ENCODE results near the gene CACNA2D2. TPM values are rescaled to one million over a fixed set of nuclear protein-coding genes. Genes with fewer than 3 reads are reported as not detected.

Gene CACNA2D2
- total and polyA plus RNA-seq, 4 donors, result 0.10 to 0.19 (median 0.15) TPM

DNA sequence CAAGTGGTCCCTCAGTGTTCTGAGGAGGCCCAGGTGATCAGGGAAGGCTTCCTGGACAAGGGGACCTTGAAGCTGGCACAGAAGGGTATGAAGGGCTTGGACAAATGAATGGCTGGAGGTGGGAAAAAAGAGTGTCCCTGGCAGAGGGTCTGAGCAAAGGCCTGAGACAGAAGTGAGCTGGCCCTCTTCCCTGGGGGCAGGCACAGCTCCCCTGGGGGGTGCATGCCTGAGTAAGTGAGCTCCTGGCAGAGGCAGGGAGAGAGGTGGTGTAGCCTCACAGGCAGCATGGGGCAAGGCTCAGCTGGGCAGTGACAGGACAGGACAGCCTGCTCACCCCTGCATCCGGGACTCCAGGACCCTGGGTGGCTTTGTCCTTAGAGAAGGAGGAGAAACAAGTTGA is 5.4 kb upstream of the CACNA2D2 start (continued):
- TF ChIP-seq REST (IDR thresholded peaks at IDR 0.05) (no peak), RAD21 (IDR thresholded peaks at IDR 0.05) (no peak), MAX (IDR thresholded peaks at IDR 0.05) (no peak), FOXA1 (IDR thresholded peaks at IDR 0.05) (no peak), YY1 (IDR thresholded peaks at IDR 0.05) (no peak), GABPA (IDR thresholded peaks at IDR 0.05 in 1 of 2, conservative IDR thresholded peaks at IDR 0.05 in 1 of 2) (no peak), ATF3 (IDR thresholded peaks at IDR 0.05) (no peak), JUND (IDR thresholded peaks at IDR 0.05) (no peak), FOXA2 (IDR thresholded peaks at IDR 0.05) (no peak)

GRCh38 chr3:50506169-50506568 is 2.7 kb upstream of the CACNA2D2 start:
- TF ChIP-seq HNF4A (conservative IDR thresholded peaks at IDR 0.05) (no peak), NR2F2 (IDR thresholded peaks at IDR 0.05) (no peak), GABPA (IDR thresholded peaks at IDR 0.05 in 1 of 2, conservative IDR thresholded peaks at IDR 0.05 in 1 of 2) (no peak), TAF1 (conservative IDR thresholded peaks at IDR 0.05) (no peak), SP1 (IDR thresholded peaks at IDR 0.05) (no peak), RXRA (IDR thresholded peaks at IDR 0.05) (no peak), FOXA2 (IDR thresholded peaks at IDR 0.05) (no peak), MAX (IDR thresholded peaks at IDR 0.05) (no peak), EGR1 (IDR thresholded peaks at IDR 0.05; ENCODE audit: low read depth in 2 of 2) (no peak), HNF4G (IDR thresholded peaks at IDR 0.05) (no peak), YY1 (IDR thresholded peaks at IDR 0.05) (no peak)
- TF ChIP-seq, protein P1, sequence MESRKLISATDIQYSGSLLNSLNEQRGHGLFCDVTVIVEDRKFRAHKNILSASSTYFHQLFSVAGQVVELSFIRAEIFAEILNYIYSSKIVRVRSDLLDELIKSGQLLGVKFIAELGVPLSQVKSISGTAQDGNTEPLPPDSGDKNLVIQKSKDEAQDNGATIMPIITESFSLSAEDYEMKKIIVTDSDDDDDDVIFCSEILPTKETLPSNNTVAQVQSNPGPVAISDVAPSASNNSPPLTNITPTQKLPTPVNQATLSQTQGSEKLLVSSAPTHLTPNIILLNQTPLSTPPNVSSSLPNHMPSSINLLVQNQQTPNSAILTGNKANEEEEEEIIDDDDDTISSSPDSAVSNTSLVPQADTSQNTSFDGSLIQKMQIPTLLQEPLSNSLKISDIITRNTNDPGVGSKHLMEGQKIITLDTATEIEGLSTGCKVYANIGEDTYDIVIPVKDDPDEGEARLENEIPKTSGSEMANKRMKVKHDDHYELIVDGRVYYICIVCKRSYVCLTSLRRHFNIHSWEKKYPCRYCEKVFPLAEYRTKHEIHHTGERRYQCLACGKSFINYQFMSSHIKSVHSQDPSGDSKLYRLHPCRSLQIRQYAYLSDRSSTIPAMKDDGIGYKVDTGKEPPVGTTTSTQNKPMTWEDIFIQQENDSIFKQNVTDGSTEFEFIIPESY (IDR thresholded peaks at IDR 0.05), result no peak
- TF ChIP-seq, protein P2, sequence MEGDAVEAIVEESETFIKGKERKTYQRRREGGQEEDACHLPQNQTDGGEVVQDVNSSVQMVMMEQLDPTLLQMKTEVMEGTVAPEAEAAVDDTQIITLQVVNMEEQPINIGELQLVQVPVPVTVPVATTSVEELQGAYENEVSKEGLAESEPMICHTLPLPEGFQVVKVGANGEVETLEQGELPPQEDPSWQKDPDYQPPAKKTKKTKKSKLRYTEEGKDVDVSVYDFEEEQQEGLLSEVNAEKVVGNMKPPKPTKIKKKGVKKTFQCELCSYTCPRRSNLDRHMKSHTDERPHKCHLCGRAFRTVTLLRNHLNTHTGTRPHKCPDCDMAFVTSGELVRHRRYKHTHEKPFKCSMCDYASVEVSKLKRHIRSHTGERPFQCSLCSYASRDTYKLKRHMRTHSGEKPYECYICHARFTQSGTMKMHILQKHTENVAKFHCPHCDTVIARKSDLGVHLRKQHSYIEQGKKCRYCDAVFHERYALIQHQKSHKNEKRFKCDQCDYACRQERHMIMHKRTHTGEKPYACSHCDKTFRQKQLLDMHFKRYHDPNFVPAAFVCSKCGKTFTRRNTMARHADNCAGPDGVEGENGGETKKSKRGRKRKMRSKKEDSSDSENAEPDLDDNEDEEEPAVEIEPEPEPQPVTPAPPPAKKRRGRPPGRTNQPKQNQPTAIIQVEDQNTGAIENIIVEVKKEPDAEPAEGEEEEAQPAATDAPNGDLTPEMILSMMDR (IDR thresholded peaks at IDR 0.05; ENCODE audit: low read depth, low read length, missing input control), result no peak
- 89% methylated on average over 4 of the region's 4 CpGs for WGBS

More at GRCh38 chr3:50506169-50506568, 2.7 kb upstream of the CACNA2D2 start:
- DNase-seq (ENCODE audit: low spot score), result no peak
- no peaks in the 10 kb centered on the region for H3K9me3 ChIP-seq (ENCODE audit: control insufficient read depth in 4 of 4, low read length in 3 of 4)
- H3K36me3 ChIP-seq (ENCODE audit: control insufficient read depth in 4 of 4, insufficient read depth in 3 of 4, low read depth in 1 of 4, low read length in 3 of 4), result no peaks in the 10 kb centered on the region
- no peak overlapping the region for H3K27ac ChIP-seq (ENCODE audit: low read depth in 1 of 2, low read length in 2 of 2)
- H3K4me3 ChIP-seq (ENCODE audit: low read depth in 1 of 3, low read length in 3 of 3), result no peak overlapping the region
- H3K9ac ChIP-seq (ENCODE audit: low read depth in 1 of 2, low read length in 2 of 2), result no peak overlapping the region
- peaks cover 6 to 9% (median 8%) of the 10 kb centered on the region in 4 donors for H3K4me1 ChIP-seq (ENCODE audit: control insufficient read depth in 4 of 4, insufficient read depth in 4 of 4, low read length in 3 of 4)
- H3K27me3 ChIP-seq (ENCODE audit: control insufficient read depth in 4 of 4, insufficient read depth in 4 of 4, low read length in 3 of 4), result peaks cover 0 to 8% (median 3%) of the 10 kb centered on the region in 4 donors

Measured in liver (tissue), 9 donors.